Spleen (tissue), 11 donors: ENCODE results near the gene BTBD7. TPM values are rescaled to one million over a fixed set of nuclear protein-coding genes. Genes with fewer than 3 reads are reported as not detected.

Source experiments
- DNase-seq: peaks from one replicate; pipeline ENCODE4 v3.0.0-alpha.2; 2020
- H3K27ac ChIP-seq, 8 donors: fragments of 200-600 bp; sonication (generic) in 7 of 8; 1 replicate in 4 of 8; 2 replicates in 4 of 8; pipeline versions ENCODE4 v1.5.0 to v1.8.0; 2016 to 2021; ENCODE audit warnings: inconsistent platforms in 4 of 8, mild to moderate bottlenecking in 4 of 8, moderate library complexity in 1 of 8
- H3K27me3 ChIP-seq, 7 donors: fragments of 200-600 bp; sonication (generic) in 6 of 7; replicated peaks in 1 of 7; 1 replicate in 4 of 7; 2 replicates in 3 of 7; pipeline versions ENCODE4 v1.5.0 to v1.8.0; 2016 to 2021; ENCODE audit warnings: inconsistent platforms in 3 of 7, mild to moderate bottlenecking in 1 of 7
- H3K36me3 ChIP-seq, 6 donors: fragments of 200-600 bp; sonication (generic) in 5 of 6; 1 replicate in 4 of 6; 2 replicates in 2 of 6; pipeline versions ENCODE4 v1.5.0 to v1.8.0; 2016 to 2021; ENCODE audit warnings: inconsistent platforms in 2 of 6
- H3K4me1 ChIP-seq, 6 donors: fragments of 200-600 bp; sonication (generic) in 5 of 6; 1 replicate in 3 of 6; 2 replicates in 3 of 6; pipeline versions ENCODE4 v1.5.0 to v1.8.0; 2016 to 2021; ENCODE audit warnings: inconsistent platforms in 3 of 6
- H3K4me3 ChIP-seq, 8 donors: fragments of 200-600 bp; sonication (generic) in 7 of 8; 1 replicate in 4 of 8; 2 replicates in 4 of 8; pipeline versions ENCODE4 v1.5.0 to v1.8.0; 2016 to 2021; ENCODE audit warnings: inconsistent platforms in 4 of 8, mild to moderate bottlenecking in 4 of 8, moderate library complexity in 2 of 8
- H3K9me3 ChIP-seq, 8 donors: fragments of 200-600 bp; sonication (generic) in 7 of 8; 1 replicate in 4 of 8; 2 replicates in 4 of 8; pipeline versions ENCODE4 v1.5.0 to v1.8.0; 2016 to 2021; ENCODE audit warnings: inconsistent platforms in 4 of 8
- POLR2A ChIP-seq, 3 donors: fragments of 450-650 bp; IDR thresholded peaks; one replicate each; pipeline ENCODE4 v1.5.1; 2017; ENCODE audit warnings: antibody characterized with exemption in 3 of 3, mild to moderate bottlenecking in 1 of 3
- POLR2AphosphoS5 ChIP-seq, 3 donors: sonication (generic); formaldehyde crosslinking; IDR thresholded peaks; one replicate each; pipeline ENCODE4 v1.5.1; 2017; ENCODE audit warnings: antibody characterized with exemption in 3 of 3
- WGBS, 5 donors: extraction: QIAGEN DNeasy Blood & Tissue Kit in 3 of 5; methylation state at CpG; one replicate each; pipeline versions ENCODE4 v1.1.5 to v1.1.7; 2013 to 2018; 5-methylcytosine and 5-hydroxymethylcytosine counted together
- intact Hi-C: fragments of 100-400 bp; cut with DNase I; formaldehyde crosslinking; loops from one replicate; pipeline ENCODE4 v1.15.0; 2023; ENCODE audit warnings: low total_unique reads
- polyA plus RNA-seq, 3 donors: library from polyadenylated mRNA; stranded (reverse); fragments of 200-250 nt; gene quantifications; one replicate each; pipeline ENCODE4 v1.2.1, GENCODE V29; 2013
- total RNA-seq, 7 donors: library from RNA; depleted of rRNA in 3 of 7; stranded (reverse); fragments of >200 nt in 3 of 7; fragmentation: NEBNext Ultra II Directional in 4 of 7; extraction: Animal tissue kit (Norgen Biotek cat#: 25700) in 4 of 7; gene quantifications; one replicate each; pipeline versions ENCODE4 v1.1.0 to v1.2.1, GENCODE V29; 2016 to 2021
- TF ChIP-seq, protein P1 (sequence below), 11 experiments: fragments of 200-600 bp in 7 of 11; fragments of 450-650 bp in 4 of 11; sonication (generic) in 4 of 11; IDR thresholded peaks in 8 of 11; conservative IDR thresholded peaks in 3 of 11; 1 replicate in 7 of 11; 2 replicates in 4 of 11; pipeline versions ENCODE4 v1.4.0 to v1.8.0; 2016 to 2021; ENCODE audit warnings: antibody characterized with exemption in 11 of 11, inconsistent platforms in 4 of 11, mild to moderate bottlenecking in 1 of 11
- donor health status: healthy with polysubstance abuse.
- donor health status: DM: no; HTN: no; CAD: no; lungs with moderate emphysema.
- donor health status: DM: no; HTN: no; CAD: no.
- donor health status: Bipolar disorder and iron deficiency.
- donor health status: healthy.
- donor health status: DM: no; HTN: no; CAD: no.
- donor health status: DM: yes; HTN: yes; CAD: no.

Gene BTBD7
- total and polyA plus RNA-seq, 10 donors, result 5.0 to 48.4 (median 29.5) TPM

DNA sequence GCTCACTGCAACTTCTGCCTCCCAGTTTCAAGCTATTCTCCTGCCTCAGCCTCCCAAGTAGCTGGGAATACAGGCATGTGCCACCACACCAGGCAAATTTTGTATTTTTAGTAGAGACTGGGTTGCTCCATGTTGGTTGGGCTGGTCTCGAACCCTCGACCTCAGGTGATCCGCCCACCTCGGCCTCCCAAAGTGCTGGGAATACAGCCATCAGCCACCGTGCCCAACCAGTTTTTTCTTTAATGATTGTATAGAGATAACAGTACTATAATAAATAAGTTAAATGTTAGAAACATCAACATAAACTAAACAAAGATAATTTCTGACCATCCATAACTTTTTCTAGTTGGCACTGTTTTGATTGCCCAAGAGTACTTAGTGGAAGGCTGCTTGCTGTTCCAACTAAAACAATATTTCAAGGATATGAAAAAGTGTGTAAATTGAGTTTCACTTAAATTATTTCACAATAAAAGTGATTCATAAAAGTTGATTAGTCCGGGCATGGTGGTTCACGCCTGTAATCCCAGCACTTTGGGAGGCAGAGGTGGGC is 131.6 kb downstream of the BTBD7 start:
- intact Hi-C loops, result no loop called here
- Histone ChIP-seq H3K4me3 (no peak overlapping the region), H3K36me3 (peaks cover 0 to 23% (median 0%) of the 10 kb centered on the region in 6 donors), H3K4me1 (peaks cover 12 to 30% (median 18%) of the 10 kb centered on the region in 6 donors), H3K27ac (no peak overlapping the region), H3K9me3 (no peaks in the 10 kb centered on the region), H3K27me3 (no peaks in the 10 kb centered on the region)
- 87 to 96% (median 94%) methylated on average over 7 of the region's 7 CpGs for WGBS, 5 donors
- TF ChIP-seq POLR2A (IDR thresholded peaks at IDR 0.05) (no peak), POLR2AphosphoS5 (IDR thresholded peaks at IDR 0.05) (no peak)
- TF ChIP-seq, protein P1, sequence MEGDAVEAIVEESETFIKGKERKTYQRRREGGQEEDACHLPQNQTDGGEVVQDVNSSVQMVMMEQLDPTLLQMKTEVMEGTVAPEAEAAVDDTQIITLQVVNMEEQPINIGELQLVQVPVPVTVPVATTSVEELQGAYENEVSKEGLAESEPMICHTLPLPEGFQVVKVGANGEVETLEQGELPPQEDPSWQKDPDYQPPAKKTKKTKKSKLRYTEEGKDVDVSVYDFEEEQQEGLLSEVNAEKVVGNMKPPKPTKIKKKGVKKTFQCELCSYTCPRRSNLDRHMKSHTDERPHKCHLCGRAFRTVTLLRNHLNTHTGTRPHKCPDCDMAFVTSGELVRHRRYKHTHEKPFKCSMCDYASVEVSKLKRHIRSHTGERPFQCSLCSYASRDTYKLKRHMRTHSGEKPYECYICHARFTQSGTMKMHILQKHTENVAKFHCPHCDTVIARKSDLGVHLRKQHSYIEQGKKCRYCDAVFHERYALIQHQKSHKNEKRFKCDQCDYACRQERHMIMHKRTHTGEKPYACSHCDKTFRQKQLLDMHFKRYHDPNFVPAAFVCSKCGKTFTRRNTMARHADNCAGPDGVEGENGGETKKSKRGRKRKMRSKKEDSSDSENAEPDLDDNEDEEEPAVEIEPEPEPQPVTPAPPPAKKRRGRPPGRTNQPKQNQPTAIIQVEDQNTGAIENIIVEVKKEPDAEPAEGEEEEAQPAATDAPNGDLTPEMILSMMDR (IDR thresholded peaks at IDR 0.05 in 8 of 11, conservative IDR thresholded peaks at IDR 0.05 in 3 of 11), result no peak
- no peak for DNase-seq

DNA sequence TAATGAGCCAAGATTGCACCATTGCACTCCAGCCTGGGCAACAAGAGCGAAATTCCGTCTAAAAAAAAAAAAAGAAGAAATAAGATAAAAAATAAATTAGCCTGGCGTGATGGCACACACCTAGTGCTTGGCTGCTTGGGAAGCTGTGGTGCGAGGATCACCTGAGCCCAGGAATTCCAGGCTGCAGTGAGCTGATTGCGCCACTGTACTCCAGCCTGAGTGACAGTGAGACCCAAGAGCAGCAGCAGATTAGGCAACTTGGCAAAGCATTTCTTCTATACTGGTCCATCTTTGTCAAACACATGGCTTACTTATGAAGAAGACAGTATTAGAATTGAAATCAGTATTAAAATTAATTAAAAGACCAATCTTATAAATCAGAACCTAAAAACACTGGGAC is 132.3 kb downstream of the BTBD7 start:
- H3K4me3 ChIP-seq, result no peak overlapping the region
- intact Hi-C loops, result no loop called here
- H3K27ac ChIP-seq, result no peak overlapping the region
- H3K27me3 ChIP-seq, result no peaks in the 10 kb centered on the region
- 85 to 95% (median 88%) methylated on average over 5 of the region's 5 CpGs for WGBS, 5 donors
- peaks cover 0 to 23% (median 0%) of the 10 kb centered on the region in 6 donors for H3K36me3 ChIP-seq
- H3K9me3 ChIP-seq, result no peaks in the 10 kb centered on the region
- peaks cover 8 to 24% (median 12%) of the 10 kb centered on the region in 6 donors for H3K4me1 ChIP-seq
- TF ChIP-seq POLR2AphosphoS5 (IDR thresholded peaks at IDR 0.05) (no peak), POLR2A (IDR thresholded peaks at IDR 0.05) (no peak)
- TF ChIP-seq, protein P1 (IDR thresholded peaks at IDR 0.05 in 8 of 11, conservative IDR thresholded peaks at IDR 0.05 in 3 of 11), result no peak
- DNase-seq, result no peak

DNA sequence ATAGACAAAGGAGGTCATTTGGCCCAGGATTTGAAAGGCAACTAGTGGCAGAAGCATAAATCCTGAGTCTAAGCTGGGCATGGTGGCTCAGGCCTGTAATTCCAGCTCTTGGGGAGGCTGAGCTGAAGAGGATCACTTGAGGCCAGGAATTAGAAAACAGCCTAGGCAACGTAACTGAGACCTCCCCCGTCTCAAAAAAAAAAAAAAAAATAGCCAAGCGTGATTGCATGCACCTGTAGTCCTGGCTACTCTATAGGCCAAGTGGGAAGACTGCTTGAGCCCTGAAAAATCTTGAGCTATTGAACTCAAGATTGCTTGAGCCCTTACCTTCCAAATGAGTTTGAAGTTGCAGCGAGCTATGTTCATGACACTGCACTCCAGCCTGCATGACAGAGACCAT is 133.8 kb downstream of the BTBD7 start:
- no peak overlapping the region for H3K27ac ChIP-seq
- no peak for TF ChIP-seq POLR2AphosphoS5 (IDR thresholded peaks at IDR 0.05)
- TF ChIP-seq, protein P1 (IDR thresholded peaks at IDR 0.05 in 8 of 11, conservative IDR thresholded peaks at IDR 0.05 in 3 of 11), result no peak
- no peak for TF ChIP-seq POLR2A (IDR thresholded peaks at IDR 0.05)
- H3K9me3 ChIP-seq, result no peaks in the 10 kb centered on the region
- WGBS, 5 donors, result 78 to 95% (median 94%) methylated on average over 4 of the region's 4 CpGs
- peaks cover 0 to 23% (median 0%) of the 10 kb centered on the region in 6 donors for H3K36me3 ChIP-seq
- no peaks in the 10 kb centered on the region for H3K27me3 ChIP-seq
- peaks cover 0 to 8% (median 0%) of the 10 kb centered on the region in 6 donors for H3K4me1 ChIP-seq
- no peak for DNase-seq
- H3K4me3 ChIP-seq, result no peak overlapping the region
- intact Hi-C loops, result no loop called here

DNA sequence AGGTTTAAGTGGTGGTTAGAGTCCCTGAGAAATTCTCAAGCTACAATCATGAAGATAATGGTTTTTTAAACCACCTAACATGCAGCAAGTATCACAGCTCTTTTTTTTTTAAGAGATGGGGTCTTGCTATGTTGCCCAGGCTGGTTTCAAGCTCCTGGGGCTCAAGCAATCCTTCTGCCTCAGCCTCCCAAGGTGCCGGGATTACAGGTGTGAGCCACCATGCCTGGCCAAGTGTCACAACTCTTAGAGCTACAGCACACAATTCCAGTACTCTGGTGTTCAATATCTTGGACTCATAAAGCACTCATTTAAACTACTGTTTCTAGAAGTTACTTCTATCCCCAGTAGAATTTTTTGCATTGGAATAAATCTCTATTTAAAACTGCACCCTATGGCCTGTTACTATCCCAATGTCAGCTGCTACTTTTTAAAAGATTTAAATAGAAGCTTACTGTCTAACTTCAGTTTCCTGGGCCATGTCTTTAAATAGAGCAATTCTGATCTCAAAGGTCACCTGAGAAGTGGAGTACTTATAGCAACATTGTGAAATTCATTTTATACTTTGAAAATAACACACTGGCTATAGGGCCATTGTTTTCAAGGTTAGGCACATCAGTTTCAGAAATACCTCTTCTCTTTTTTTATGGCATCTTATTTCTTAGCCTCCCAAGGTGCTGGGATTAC is 137.4 kb downstream of the BTBD7 start:
- Histone ChIP-seq H3K36me3 (peaks cover 0 to 31% (median 0%) of the 10 kb centered on the region in 6 donors), H3K9me3 (no peaks in the 10 kb centered on the region), H3K27me3 (no peaks in the 10 kb centered on the region), H3K27ac (no peak overlapping the region), H3K4me1 (no peaks in the 10 kb centered on the region), H3K4me3 (no peak overlapping the region)
- intact Hi-C loops, result no loop called here
- no peak for DNase-seq
- TF ChIP-seq POLR2AphosphoS5 (IDR thresholded peaks at IDR 0.05) (no peak), POLR2A (IDR thresholded peaks at IDR 0.05) (no peak)
- TF ChIP-seq, protein P1 (IDR thresholded peaks at IDR 0.05 in 8 of 11, conservative IDR thresholded peaks at IDR 0.05 in 3 of 11), result no peak
- WGBS, 5 donors, result 92 to 100% (median 100%) methylated on average over 1 of the region's 1 CpG
